Panc1 (cell line): ENCODE measurements around the gene PIGL.

Experiments used
- CTCF ChIP-seq: fragments of 450-650 bp; IDR thresholded peaks from 2 replicates; pipeline ENCODE4 v1.5.1; 2017; ENCODE audit warnings: mild to moderate bottlenecking
- POLR2AphosphoS5 ChIP-seq: IDR thresholded peaks from 2 replicates; pipeline ENCODE4 v1.6.1; 2012; ENCODE audit warnings: mild to moderate bottlenecking, low read depth, low read length, moderate library complexity

- TF ChIP-seq CTCF (peak; percentile 81), POLR2AphosphoS5 (no peak)
Observed at GRCh38 chr17:16304830-16305229, 87.8 kb downstream of the PIGL start.
